ENCODE data around the gene PSMA2.

The PSMA2 gene

DNA sequence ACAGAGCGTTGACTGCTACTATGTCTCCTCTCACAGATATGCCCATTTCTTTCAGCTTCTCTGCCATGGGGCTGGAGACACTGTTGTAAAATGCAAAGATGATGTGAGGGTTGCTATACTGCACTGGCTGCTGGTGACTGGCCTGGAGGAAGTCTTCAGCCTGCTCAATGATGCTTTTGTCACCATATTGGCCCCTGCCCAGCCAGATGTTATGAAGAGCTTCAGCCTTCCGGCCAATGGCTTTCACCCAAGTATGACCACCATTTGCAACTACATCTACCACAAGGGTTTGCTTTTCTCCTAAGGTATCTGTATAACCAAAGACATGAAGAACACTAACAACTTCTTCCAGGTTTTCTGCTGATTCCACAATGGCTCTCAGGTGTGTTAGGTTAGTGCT lies 21.7 kb downstream of the PSMA2 start:
- no peak overlapping the region for H3K4me3 ChIP-seq (ENCODE audit: low read depth, low read length)
- TF ChIP-seq CTCF (IDR thresholded peaks at IDR 0.05; ENCODE audit: insufficient read depth, low read depth, low read length, missing control alignments) = no peak
- DNase-seq (ENCODE audit: low read depth) = no peak

- H3K4me3 ChIP-seq (ENCODE audit: low read depth, low read length) = no peak overlapping the region
- DNase-seq (ENCODE audit: low read depth) = no peak
- TF ChIP-seq CTCF (IDR thresholded peaks at IDR 0.05; ENCODE audit: insufficient read depth, low read depth, low read length, missing control alignments) = no peak
Observed at GRCh38 chr7:42907316-42907715, 24.7 kb downstream of the PSMA2 start.

DNA sequence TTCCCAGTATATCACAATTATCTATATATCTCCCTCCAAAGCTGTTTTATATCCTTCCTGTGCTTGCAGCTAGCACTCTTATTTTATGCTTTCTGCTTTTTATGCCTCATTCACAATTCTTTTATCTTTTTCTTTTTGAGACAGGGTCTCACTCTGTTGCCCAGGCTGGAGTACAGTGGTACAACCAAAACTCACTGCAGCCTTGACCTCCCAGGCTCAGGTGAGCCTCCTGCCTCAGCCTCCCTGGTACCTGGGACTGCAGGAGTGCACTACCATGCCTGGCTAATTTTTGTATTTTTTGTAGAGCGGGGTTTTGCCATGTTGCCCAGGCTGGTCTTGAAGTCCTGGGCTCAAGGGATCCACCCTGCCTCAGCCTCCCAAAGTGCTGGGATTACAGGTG lies 25.8 kb downstream of the PSMA2 start:
- H3K4me3 ChIP-seq (ENCODE audit: low read depth, low read length) = no peak overlapping the region
- TF ChIP-seq CTCF (IDR thresholded peaks at IDR 0.05; ENCODE audit: insufficient read depth, low read depth, low read length, missing control alignments) = no peak
- DNase-seq (ENCODE audit: low read depth) = no peak

DNA sequence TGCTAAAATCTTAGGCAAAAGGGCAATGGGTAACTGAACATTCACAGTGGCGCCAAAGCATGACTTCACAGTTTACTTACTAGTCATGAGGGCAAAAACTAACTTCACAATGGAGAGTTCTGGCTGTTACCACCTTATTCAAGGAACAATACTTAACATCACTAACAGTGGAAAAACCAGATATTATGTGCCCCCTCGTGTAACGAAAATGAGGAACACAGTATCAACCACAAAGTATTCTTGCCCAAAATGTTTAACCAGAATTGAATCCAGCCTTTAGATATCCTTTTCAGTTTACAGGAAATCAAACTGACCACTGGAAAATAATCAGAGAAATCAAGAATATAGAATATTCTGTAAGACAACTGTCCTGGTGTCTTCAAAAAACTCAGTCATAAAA lies 29.6 kb downstream of the PSMA2 start:
- DNase-seq (ENCODE audit: low read depth) = no peak
- no peak for TF ChIP-seq CTCF (IDR thresholded peaks at IDR 0.05; ENCODE audit: insufficient read depth, low read depth, low read length, missing control alignments)
- no peak overlapping the region for H3K4me3 ChIP-seq (ENCODE audit: low read depth, low read length)

- TF ChIP-seq CTCF (IDR thresholded peaks at IDR 0.05; ENCODE audit: insufficient read depth, low read depth, low read length, missing control alignments) = no peak
- no peak for DNase-seq (ENCODE audit: low read depth)
- H3K4me3 ChIP-seq (ENCODE audit: low read depth, low read length) = no peak overlapping the region
Observed at GRCh38 chr7:42900842-42901241, 31.1 kb downstream of the PSMA2 start.

DNA sequence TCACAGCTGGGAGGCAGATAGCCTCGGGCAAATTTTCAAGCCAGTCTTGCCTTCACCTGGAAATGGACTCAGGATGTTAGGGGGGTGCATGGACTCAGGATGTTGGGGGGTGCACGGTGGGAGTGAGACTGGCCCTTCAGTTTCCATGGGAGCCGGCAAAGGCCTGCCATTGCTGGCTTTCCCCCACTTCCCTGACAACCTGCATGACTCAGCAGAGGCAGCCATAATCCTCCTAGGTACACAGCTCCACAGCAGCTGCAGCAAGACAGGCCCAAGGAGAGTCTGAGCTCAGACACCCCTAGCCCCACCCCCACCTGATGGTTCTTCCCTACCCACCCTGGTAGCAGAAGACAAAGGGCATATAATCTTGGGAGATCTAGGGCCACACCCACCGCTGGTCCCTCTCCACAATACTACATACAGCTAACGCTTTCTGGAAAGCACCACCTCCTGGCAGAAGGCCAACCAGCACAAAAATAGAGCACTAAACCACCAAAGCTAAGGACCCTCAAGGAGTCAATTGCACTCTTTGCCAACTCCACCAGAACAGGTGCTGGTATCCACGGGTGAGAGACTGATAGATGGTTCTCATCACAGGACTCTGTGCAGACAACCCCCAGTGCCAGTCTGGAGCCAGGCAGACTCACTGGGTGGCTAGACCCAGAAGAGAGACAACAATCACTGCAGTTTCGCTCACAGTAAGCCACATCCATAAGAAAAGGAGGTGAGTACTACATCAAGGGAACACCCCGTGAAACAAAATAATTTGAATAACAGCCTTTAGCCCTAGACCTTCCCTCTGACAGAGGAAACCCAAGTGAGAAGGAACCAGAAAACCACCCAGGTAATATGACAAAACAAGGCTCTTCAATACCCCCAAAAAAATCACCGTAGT lies 38.4 kb downstream of the PSMA2 start:
- no peak for DNase-seq (ENCODE audit: low read depth)
- H3K4me3 ChIP-seq (ENCODE audit: low read depth, low read length) = no peak overlapping the region
- TF ChIP-seq CTCF (IDR thresholded peaks at IDR 0.05; ENCODE audit: insufficient read depth, low read depth, low read length, missing control alignments) = no peak
